Retinal pigment epithelial cell (primary cell): Measurements from ENCODE around the gene FBXL7.

ENCODE experiments used
- DNase-seq: peaks from one replicate; pipeline ENCODE4 v3.0.0-alpha.2; 2010; ENCODE audit warnings: low read depth
- H3K4me3 ChIP-seq: 2 replicates; pipeline ENCODE4 v1.5.1; 2011; ENCODE audit warnings: mild to moderate bottlenecking, low read length, control low read depth, moderate library complexity
- TF ChIP-seq, protein P1 (sequence below): conservative IDR thresholded peaks from 2 replicates; pipeline ENCODE4 v1.5.1; 2011; ENCODE audit warnings: low read depth, low read length, control low read depth, inconsistent platforms

Gene FBXL7

DNA sequence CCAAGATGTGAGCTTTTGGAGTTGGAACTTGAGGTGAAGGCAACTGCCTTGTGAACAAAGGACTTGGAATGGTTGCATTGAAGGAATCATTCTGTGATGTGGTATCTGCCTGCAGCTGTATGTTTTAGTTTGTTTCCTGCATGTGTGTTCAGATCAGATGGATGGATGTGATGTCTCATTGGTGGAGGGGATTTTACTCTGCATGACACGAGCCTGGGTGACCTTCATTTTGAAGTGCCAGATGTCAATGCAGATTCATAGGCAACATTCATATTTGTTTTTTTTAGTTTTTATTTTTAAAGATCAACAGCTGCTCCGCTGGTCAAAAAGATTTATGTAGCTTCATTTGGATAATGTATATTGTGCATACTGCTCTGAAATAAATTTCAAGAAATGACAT lies 13.5 kb downstream of the FBXL7 start:
- DNase-seq = no peak
- TF ChIP-seq, protein P1, sequence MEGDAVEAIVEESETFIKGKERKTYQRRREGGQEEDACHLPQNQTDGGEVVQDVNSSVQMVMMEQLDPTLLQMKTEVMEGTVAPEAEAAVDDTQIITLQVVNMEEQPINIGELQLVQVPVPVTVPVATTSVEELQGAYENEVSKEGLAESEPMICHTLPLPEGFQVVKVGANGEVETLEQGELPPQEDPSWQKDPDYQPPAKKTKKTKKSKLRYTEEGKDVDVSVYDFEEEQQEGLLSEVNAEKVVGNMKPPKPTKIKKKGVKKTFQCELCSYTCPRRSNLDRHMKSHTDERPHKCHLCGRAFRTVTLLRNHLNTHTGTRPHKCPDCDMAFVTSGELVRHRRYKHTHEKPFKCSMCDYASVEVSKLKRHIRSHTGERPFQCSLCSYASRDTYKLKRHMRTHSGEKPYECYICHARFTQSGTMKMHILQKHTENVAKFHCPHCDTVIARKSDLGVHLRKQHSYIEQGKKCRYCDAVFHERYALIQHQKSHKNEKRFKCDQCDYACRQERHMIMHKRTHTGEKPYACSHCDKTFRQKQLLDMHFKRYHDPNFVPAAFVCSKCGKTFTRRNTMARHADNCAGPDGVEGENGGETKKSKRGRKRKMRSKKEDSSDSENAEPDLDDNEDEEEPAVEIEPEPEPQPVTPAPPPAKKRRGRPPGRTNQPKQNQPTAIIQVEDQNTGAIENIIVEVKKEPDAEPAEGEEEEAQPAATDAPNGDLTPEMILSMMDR = no peak
- H3K4me3 ChIP-seq = no peak overlapping the region

DNA sequence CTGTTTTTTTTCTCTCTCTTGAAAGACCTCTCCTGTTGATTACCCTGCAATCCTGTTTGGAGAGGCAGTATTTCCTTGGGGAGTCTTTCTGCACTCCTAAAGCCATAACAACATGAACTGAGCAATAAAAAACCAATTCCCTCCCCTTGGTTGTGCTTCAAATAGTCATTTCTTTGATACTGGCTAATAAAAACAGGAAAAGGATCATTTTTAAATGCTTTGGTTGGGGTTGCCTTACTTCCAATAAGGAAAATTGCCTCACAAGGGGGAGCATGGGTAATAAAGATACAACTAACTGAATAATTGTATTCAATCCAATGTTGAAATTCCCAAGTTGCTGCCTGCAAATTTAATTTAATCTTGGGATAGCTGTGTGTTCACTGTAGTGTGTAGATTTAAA lies 13.9 kb downstream of the FBXL7 start:
- H3K4me3 ChIP-seq = no peak overlapping the region
- TF ChIP-seq, protein P1 = no peak
- no peak for DNase-seq

DNA sequence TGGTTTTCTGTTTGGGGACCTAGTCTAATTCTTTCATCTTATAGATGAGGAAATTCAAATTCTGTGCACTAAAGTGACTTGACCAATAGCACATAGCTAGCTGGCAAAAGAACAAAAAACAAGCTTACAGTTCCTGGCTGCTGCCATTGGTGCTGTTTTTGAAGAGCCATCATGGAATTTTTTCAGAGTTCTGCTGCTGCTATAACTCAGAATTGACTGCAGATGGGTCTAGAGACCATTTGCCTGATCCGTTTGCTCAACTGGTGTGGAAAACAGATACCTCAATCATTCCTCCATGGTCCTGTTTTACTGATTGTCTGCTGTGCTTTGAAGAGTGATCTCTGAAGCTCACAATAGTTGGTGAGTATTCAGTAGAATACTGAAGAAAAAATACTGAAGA lies 15.2 kb downstream of the FBXL7 start:
- no peak overlapping the region for H3K4me3 ChIP-seq
- no peak for DNase-seq
- TF ChIP-seq, protein P1 = no peak

DNA sequence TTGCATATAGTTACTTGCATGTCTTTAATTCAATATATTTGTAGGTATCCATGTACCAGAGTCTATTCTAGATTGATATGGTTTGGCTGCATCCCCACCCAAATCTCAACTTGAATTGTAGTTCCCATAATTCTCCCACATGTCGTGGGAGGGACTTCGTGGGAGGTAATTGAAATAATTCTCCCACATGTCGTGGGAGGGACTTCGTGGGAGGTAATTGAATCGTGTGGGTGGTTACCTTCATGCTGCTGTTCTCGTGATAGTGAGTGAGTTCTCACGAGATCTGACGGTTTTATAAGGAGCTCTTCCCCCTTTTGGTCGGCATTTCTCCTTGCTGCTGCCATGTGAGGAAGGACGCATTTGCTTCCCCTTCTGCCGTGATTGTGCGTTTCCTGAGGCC lies 16.5 kb downstream of the FBXL7 start:
- no peak overlapping the region for H3K4me3 ChIP-seq
- TF ChIP-seq, protein P1 = no peak
- no peak for DNase-seq

DNA sequence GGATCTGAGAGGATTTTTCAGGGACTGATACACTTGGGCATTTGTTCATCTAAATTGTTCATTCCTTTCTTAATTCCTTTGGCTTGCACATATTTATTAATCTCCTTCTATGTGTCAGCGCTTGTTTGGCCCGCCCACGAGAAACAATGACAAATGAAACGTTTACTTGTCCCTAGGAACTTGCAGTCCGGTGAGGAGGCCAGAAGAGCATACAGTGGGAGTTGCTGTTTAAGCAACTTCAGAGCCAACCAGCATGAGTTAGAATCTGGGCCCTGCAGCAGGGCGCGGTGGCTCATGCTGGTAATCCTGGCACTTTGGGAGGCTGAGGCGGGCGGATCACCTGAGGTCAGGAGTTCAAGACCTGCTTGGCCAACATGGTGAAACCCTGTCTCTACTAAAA lies 18.8 kb downstream of the FBXL7 start:
- no peak for DNase-seq
- H3K4me3 ChIP-seq = no peak overlapping the region
- TF ChIP-seq, protein P1 = no peak

DNA sequence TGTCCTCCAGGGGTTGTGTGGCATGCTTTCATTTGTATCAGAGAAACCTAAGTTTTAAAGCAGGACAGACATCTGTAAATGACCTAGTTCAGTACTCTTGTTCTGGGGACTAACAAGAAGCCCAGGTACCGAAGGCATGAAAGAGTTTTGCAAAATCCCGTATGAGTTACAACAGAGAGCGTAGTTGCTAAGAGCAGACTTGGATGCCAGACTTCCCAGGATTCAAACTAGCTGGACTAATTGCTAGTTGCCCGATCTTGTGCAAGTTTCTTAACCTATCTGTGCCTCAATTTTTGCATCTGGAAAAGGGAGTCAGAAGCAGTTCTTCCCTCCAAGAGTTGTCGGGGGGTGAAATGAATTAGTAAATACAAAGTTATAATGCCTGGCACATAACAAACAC lies 20.9 kb downstream of the FBXL7 start:
- no peak overlapping the region for H3K4me3 ChIP-seq

DNA sequence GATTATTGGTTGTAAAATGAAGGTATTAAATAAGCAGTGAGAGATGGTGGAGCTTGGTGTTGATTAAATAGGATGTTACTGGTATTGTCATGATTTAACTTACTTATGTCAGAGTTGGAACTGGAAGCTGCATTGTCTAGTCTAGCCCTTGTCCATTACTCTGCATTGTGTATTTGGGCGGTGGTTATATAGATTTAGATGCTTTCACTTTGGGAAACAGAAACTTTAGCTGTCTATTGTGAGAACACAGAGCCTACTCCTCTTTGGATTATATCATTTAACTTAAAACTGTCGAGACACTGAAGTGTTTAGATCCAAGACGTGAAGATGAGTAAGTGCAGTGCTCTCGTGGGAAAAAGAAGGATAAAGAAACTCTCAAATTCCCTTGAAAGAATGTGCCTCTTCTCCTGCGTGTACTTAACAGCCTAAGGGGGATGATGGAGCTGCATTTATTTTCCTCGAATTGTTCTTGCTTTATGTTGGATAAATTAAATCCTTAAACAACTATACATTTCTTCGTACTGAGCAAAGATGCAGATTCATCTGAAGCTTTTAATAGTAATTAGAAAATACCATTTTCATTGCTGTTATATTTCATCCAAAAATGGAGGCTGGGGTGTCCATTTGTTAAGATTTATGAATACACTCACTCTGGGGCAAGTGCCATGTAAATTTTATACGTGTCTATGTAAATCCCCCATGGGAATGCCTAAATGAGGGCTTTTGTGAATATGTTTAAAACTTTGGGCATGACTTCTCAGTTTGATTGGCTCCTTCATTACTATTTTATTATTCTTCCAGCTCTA lies 21.6 kb downstream of the FBXL7 start:
- no peak for DNase-seq
- TF ChIP-seq, protein P1 = no peak
- H3K4me3 ChIP-seq = no peak overlapping the region

More for the DNA sequence above, 20.9 kb downstream of the FBXL7 start:
- no peak for DNase-seq
- TF ChIP-seq, protein P1 = no peak
